RKO (cell line): Measurements from ENCODE around the gene FAM3B.

Source experiments
- DNase-seq: peaks from one replicate; pipeline ENCODE4 v3.0.0-alpha.2; 2016; ENCODE audit warnings: low spot score

The FAM3B gene

GRCh38 chr21:41397471-41397891 lies 80.9 kb downstream of the FAM3B start:
- DNase-seq, result no peak

GRCh38 chr21:41398251-41398650 lies 81.7 kb downstream of the FAM3B start:
- DNase-seq, result no peak

GRCh38 chr21:41398831-41399230 lies 82.2 kb downstream of the FAM3B start:
- DNase-seq, result no peak

- DNase-seq, result no peak
Observed at GRCh38 chr21:41399246-41399800, 82.7 kb downstream of the FAM3B start.

GRCh38 chr21:41402231-41402630 lies 85.6 kb downstream of the FAM3B start:
- no peak for DNase-seq

GRCh38 chr21:41402796-41403195 lies 86.2 kb downstream of the FAM3B start:
- DNase-seq, result no peak

GRCh38 chr21:41403331-41403730 lies 86.7 kb downstream of the FAM3B start:
- DNase-seq, result no peak

- no peak for DNase-seq
Observed at GRCh38 chr21:41403966-41404365, 87.4 kb downstream of the FAM3B start.

GRCh38 chr21:41405321-41405720 lies 88.7 kb downstream of the FAM3B start:
- DNase-seq, result no peak

- DNase-seq, result no peak
Observed at GRCh38 chr21:41406340-41406739, 89.7 kb downstream of the FAM3B start.
